ENCODE measurements around the gene CATSPER4.

Gene CATSPER4

GRCh38 chr1:26190373-26190987 lies at the start of gene CATSPER4:
Gene CATSPER4 (plus strand): TSS chr1:26190602. CDS start chr1:26190628, 26 bp downstream.
- DNase-seq, result peak; percentile 13 to 46

- DNase-seq, result no peak
These were observed 48.2 kb upstream of the CATSPER4 start for GRCh38 chr1:26142159-26142558.

- DNase-seq, result peak; percentile 77 to 80
These were observed 45.1 kb upstream of the CATSPER4 start for GRCh38 chr1:26145041-26145959.

- DNase-seq, result no peak
These were observed 44.5 kb upstream of the CATSPER4 start for GRCh38 chr1:26145960-26146294.

GRCh38 chr1:26148887-26149286 lies 41.5 kb upstream of the CATSPER4 start:
- no peak for DNase-seq

GRCh38 chr1:26153966-26154532 lies 36.4 kb upstream of the CATSPER4 start:
- DNase-seq, result no peak

GRCh38 chr1:26154750-26155149 lies 35.7 kb upstream of the CATSPER4 start:
- no peak for DNase-seq

- DNase-seq, result no peak
These were observed 34.8 kb upstream of the CATSPER4 start for GRCh38 chr1:26155370-26156284.

- no peak for DNase-seq
These were observed 33.9 kb upstream of the CATSPER4 start for GRCh38 chr1:26156285-26157038.

- no peak for DNase-seq
These were observed 32.0 kb upstream of the CATSPER4 start for GRCh38 chr1:26158271-26158907.

GRCh38 chr1:26158908-26159742 lies 31.3 kb upstream of the CATSPER4 start, which contains the start of gene FAM110D:
Gene FAM110D (plus strand): TSS chr1:26159079. CDS start chr1:26161292, 2,213 bp downstream.
- no peak for DNase-seq

GRCh38 chr1:26159743-26160039 lies 30.7 kb upstream of the CATSPER4 start:
- no peak for DNase-seq

- DNase-seq, result no peak
These were observed 29.6 kb upstream of the CATSPER4 start for GRCh38 chr1:26160527-26161414.

- DNase-seq, result peak; percentile 10 to 38
These were observed 28.8 kb upstream of the CATSPER4 start for GRCh38 chr1:26161415-26162219.

GRCh38 chr1:26162220-26162709 lies 28.1 kb upstream of the CATSPER4 start:
- DNase-seq, result no peak

- no peak for DNase-seq
These were observed 26.7 kb upstream of the CATSPER4 start for GRCh38 chr1:26163684-26164035.

GRCh38 chr1:26164036-26164860 lies 26.2 kb upstream of the CATSPER4 start:
- peak; percentile 22 to 59 for DNase-seq
